ENCODE data around the gene OR4A15. TPM values are rescaled to one million over a fixed set of nuclear protein-coding genes. Genes with fewer than 3 reads are reported as not detected.

Gene OR4A15
- not detected for polyA plus RNA-seq

DNA sequence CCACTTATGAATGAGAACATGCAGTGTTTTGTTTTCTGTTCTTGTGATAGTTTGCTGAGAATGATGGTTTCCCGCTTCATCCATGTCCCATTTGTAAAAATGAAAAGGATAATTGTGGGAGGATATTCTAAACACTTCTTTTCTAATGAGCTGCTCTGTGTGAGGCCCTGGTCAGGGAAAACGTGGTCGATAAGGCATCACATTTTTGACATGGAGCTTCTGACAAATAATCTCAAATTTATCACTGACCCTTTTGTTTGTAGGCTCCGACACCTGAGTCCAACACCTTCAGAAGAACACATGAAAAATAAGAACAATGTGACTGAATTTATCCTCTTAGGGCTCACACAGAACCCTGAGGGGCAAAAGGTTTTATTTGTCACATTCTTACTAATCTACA is at the start of gene OR4A15:
TSS of gene OR4A15 (plus strand) at position 301 of the 400 bp plus-strand sequence. CDS start at position 301, 0 bp downstream.
- Histone ChIP-seq H3K27ac (ENCODE audit: low read depth in 2 of 2, low read length in 1 of 2) (no peak within 1 kb of the TSS), H3K4me3 (ENCODE audit: low read depth in 1 of 2, low read length in 2 of 2) (no peak within 1 kb of the TSS), H3K27me3 (ENCODE audit: control insufficient read depth in 1 of 2, insufficient read depth in 2 of 2, low read length in 2 of 2) (no peaks in the 10 kb centered on the region), H3K4me1 (ENCODE audit: control insufficient read depth in 2 of 2, insufficient read depth in 2 of 2, low read length in 1 of 2) (no peaks in the 10 kb centered on the region), H3K9me3 (ENCODE audit: control insufficient read depth in 2 of 2, insufficient read depth in 1 of 2, low read depth in 1 of 2, low read length in 1 of 2) (peaks cover 0 to 2% of the 10 kb centered on the region in 2 donors), H3K36me3 (ENCODE audit: control insufficient read depth in 2 of 2, insufficient read depth in 2 of 2, low read length in 1 of 2) (no peaks in the 10 kb centered on the region)
- 60 to 63% methylated on average over 4 of the region's 4 CpGs for WGBS, 2 donors

GRCh38 chr11:55324500-55324899 is 43.3 kb upstream of the OR4A15 start:
- no peaks in the 10 kb centered on the region for H3K9me3 ChIP-seq (ENCODE audit: control insufficient read depth in 2 of 2, insufficient read depth in 1 of 2, low read depth in 1 of 2, low read length in 1 of 2)
- no peak overlapping the region for H3K27ac ChIP-seq (ENCODE audit: low read depth in 2 of 2, low read length in 1 of 2)
- H3K4me3 ChIP-seq (ENCODE audit: low read depth in 1 of 2, low read length in 2 of 2) = no peak overlapping the region
- no peaks in the 10 kb centered on the region for H3K27me3 ChIP-seq (ENCODE audit: control insufficient read depth in 1 of 2, insufficient read depth in 2 of 2, low read length in 2 of 2)
- no peaks in the 10 kb centered on the region for H3K36me3 ChIP-seq (ENCODE audit: control insufficient read depth in 2 of 2, insufficient read depth in 2 of 2, low read length in 1 of 2)
- 55 to 77% methylated on average over 1 of the region's 1 CpG for WGBS, 2 donors
- no peaks in the 10 kb centered on the region for H3K4me1 ChIP-seq (ENCODE audit: control insufficient read depth in 2 of 2, insufficient read depth in 2 of 2, low read length in 1 of 2)

- Histone ChIP-seq H3K4me1 (ENCODE audit: control insufficient read depth in 2 of 2, insufficient read depth in 2 of 2, low read length in 1 of 2) (no peaks in the 10 kb centered on the region), H3K4me3 (ENCODE audit: low read depth in 1 of 2, low read length in 2 of 2) (no peak within 1 kb of the TSS), H3K36me3 (ENCODE audit: control insufficient read depth in 2 of 2, insufficient read depth in 2 of 2, low read length in 1 of 2) (no peaks in the 10 kb centered on the region), H3K27me3 (ENCODE audit: control insufficient read depth in 1 of 2, insufficient read depth in 2 of 2, low read length in 2 of 2) (no peaks in the 10 kb centered on the region), H3K9me3 (ENCODE audit: control insufficient read depth in 2 of 2, insufficient read depth in 1 of 2, low read depth in 1 of 2, low read length in 1 of 2) (no peaks in the 10 kb centered on the region), H3K27ac (ENCODE audit: low read depth in 2 of 2, low read length in 1 of 2) (no peak within 1 kb of the TSS)
- 76 to 81% methylated on average over 3 of the region's 3 CpGs for WGBS, 2 donors
Observed at GRCh38 chr11:55342901-55343300, 24.9 kb upstream of the OR4A15 start, which contains the start of gene OR4A16. Gene OR4A16, plus strand, starts transcription at chr11:55343201. Its CDS starts 0 bp downstream, at chr11:55343201.

DNA sequence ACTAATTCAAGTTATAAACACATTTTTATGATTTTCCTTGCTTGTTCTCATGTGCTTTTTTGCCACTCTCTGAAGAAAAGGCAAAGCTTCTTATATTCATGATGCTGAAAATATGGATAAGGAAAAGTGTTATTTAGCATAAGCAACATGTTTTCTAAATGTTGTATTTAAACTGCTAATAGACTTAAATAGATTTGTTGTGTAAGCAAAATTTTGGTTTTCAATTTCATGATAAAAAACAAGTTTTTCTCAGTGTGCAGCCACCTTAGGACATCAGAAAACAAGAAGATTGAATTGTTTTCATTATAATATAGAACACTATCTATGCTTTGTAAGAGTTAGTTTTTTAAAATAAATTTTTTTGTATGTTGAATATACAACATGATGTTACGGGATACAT is 22.5 kb upstream of the OR4A15 start:
- WGBS, 2 donors = 96 to 97% methylated on average over 1 of the region's 1 CpG
- H3K4me3 ChIP-seq (ENCODE audit: low read depth in 1 of 2, low read length in 2 of 2) = no peak overlapping the region
- no peaks in the 10 kb centered on the region for H3K4me1 ChIP-seq (ENCODE audit: control insufficient read depth in 2 of 2, insufficient read depth in 2 of 2, low read length in 1 of 2)
- H3K27ac ChIP-seq (ENCODE audit: low read depth in 2 of 2, low read length in 1 of 2) = no peak overlapping the region
- H3K36me3 ChIP-seq (ENCODE audit: control insufficient read depth in 2 of 2, insufficient read depth in 2 of 2, low read length in 1 of 2) = no peaks in the 10 kb centered on the region
- peaks cover 3 to 4% of the 10 kb centered on the region in 2 donors for H3K9me3 ChIP-seq (ENCODE audit: control insufficient read depth in 2 of 2, insufficient read depth in 1 of 2, low read depth in 1 of 2, low read length in 1 of 2)
- H3K27me3 ChIP-seq (ENCODE audit: control insufficient read depth in 1 of 2, insufficient read depth in 2 of 2, low read length in 2 of 2) = no peaks in the 10 kb centered on the region

- WGBS, 2 donors = 12% methylated on average over 1 of the region's 1 CpG
- H3K9me3 ChIP-seq (ENCODE audit: control insufficient read depth in 2 of 2, insufficient read depth in 1 of 2, low read depth in 1 of 2, low read length in 1 of 2) = peaks cover 3 to 4% of the 10 kb centered on the region in 2 donors
Observed at GRCh38 chr11:55349032-55349431, 18.7 kb upstream of the OR4A15 start.

DNA sequence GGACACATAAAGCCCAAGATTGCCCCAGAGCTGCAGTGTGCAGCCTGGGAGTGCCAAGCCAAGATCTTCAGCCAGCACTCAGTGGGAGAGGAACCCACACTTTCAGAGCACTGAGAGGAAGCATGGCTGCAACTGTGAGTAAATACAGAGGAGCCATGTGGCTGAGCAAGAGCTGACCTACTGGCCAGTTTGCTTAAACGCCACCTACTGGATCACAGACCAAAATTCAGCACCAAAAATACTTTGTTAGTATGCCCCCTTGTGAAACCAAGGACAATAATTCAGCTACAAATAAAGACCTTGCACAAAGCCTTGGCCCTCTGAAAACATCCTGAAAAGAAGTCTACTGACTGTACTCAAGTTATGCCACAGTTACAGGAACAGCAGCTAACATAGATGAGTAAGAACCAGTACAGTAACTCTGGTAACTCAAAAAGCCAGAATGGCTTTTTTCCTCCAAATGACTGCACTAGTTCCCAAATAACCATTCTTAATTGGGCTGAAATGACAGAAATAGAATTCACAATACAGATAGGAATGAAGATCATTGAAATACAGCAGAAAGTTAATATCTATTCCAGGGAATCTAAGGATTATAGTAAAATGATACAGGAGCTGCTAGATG is 10.1 kb upstream of the OR4A15 start:
- Histone ChIP-seq H3K27me3 (ENCODE audit: control insufficient read depth in 1 of 2, insufficient read depth in 2 of 2, low read length in 2 of 2) (no peaks in the 10 kb centered on the region), H3K4me1 (ENCODE audit: control insufficient read depth in 2 of 2, insufficient read depth in 2 of 2, low read length in 1 of 2) (no peaks in the 10 kb centered on the region), H3K27ac (ENCODE audit: low read depth in 2 of 2, low read length in 1 of 2) (no peak overlapping the region), H3K36me3 (ENCODE audit: control insufficient read depth in 2 of 2, insufficient read depth in 2 of 2, low read length in 1 of 2) (no peaks in the 10 kb centered on the region), H3K9me3 (ENCODE audit: control insufficient read depth in 2 of 2, insufficient read depth in 1 of 2, low read depth in 1 of 2, low read length in 1 of 2) (peaks cover 6 to 10% of the 10 kb centered on the region in 2 donors), H3K4me3 (ENCODE audit: low read depth in 1 of 2, low read length in 2 of 2) (no peak overlapping the region)
- 0 to 11% methylated on average over 1 of the region's 1 CpG for WGBS, 2 donors

More at GRCh38 chr11:55349032-55349431, 18.7 kb upstream of the OR4A15 start:
- no peaks in the 10 kb centered on the region for H3K4me1 ChIP-seq (ENCODE audit: control insufficient read depth in 2 of 2, insufficient read depth in 2 of 2, low read length in 1 of 2)
- H3K4me3 ChIP-seq (ENCODE audit: low read depth in 1 of 2, low read length in 2 of 2) = no peak overlapping the region
- H3K36me3 ChIP-seq (ENCODE audit: control insufficient read depth in 2 of 2, insufficient read depth in 2 of 2, low read length in 1 of 2) = no peaks in the 10 kb centered on the region
- H3K27ac ChIP-seq (ENCODE audit: low read depth in 2 of 2, low read length in 1 of 2) = no peak overlapping the region
- H3K27me3 ChIP-seq (ENCODE audit: control insufficient read depth in 1 of 2, insufficient read depth in 2 of 2, low read length in 2 of 2) = no peaks in the 10 kb centered on the region

DNA sequence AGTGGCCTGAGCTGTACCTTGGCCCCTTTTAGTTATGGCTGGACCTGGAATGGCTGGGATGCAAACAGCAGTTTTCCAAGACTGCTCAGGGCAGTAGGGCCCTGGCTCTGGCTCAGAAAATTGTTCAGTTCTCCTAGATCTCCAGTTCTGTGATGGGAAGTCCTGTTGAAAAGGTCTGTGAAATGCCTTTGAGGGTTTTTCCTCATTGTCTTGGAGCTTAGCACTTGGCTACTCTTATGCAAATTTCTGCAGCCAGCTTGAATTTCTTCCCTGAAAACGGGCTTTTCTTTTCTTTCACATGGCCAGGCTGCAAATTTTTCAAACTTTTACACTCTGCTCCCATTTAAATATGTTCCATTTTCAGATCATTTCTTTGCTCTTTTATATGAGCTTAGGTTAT is 33.2 kb downstream of the OR4A15 start:
- H3K36me3 ChIP-seq (ENCODE audit: control insufficient read depth in 2 of 2, insufficient read depth in 2 of 2, low read length in 1 of 2) = no peaks in the 10 kb centered on the region
- H3K27me3 ChIP-seq (ENCODE audit: control insufficient read depth in 1 of 2, insufficient read depth in 2 of 2, low read length in 2 of 2) = no peaks in the 10 kb centered on the region
- no peaks in the 10 kb centered on the region for H3K4me1 ChIP-seq (ENCODE audit: control insufficient read depth in 2 of 2, insufficient read depth in 2 of 2, low read length in 1 of 2)
- H3K4me3 ChIP-seq (ENCODE audit: low read depth in 1 of 2, low read length in 2 of 2) = no peak overlapping the region
- no peak overlapping the region for H3K27ac ChIP-seq (ENCODE audit: low read depth in 2 of 2, low read length in 1 of 2)
- H3K9me3 ChIP-seq (ENCODE audit: control insufficient read depth in 2 of 2, insufficient read depth in 1 of 2, low read depth in 1 of 2, low read length in 1 of 2) = peaks cover 0 to 3% of the 10 kb centered on the region in 2 donors
- 10 to 19% methylated on average over 1 of the region's 1 CpG for WGBS, 2 donors

Other genes starting within 250 kb of the OR4A15 start
- not detected for gene TRIM48, start 105.8 kb upstream of the OR4A15 start, polyA plus RNA-seq
- gene OR4A16, start 24.8 kb upstream of the OR4A15 start, polyA plus RNA-seq = not detected
- not detected for gene OR4C15, start 186.5 kb downstream of the OR4A15 start, polyA plus RNA-seq
- not detected for gene OR4C16, start 204.2 kb downstream of the OR4A15 start, polyA plus RNA-seq
- gene OR4C11, start 239.7 kb downstream of the OR4A15 start, polyA plus RNA-seq = not detected

Measured in esophagus (tissue), 2 donors.